Measurements from ENCODE around the gene LRRN2.

LRRN2 gene

GRCh38 chr1:204652497-204652896 lies 33.0 kb downstream of the LRRN2 start:
- H3K4me1 ChIP-seq = peaks cover 63% of the 10 kb centered on the region
- no peak overlapping the region for H3K9ac ChIP-seq
- H4K20me1 ChIP-seq = peaks cover 99% of the 10 kb centered on the region
- H3K4me2 ChIP-seq = peak overlapping the region; percentile 82
- no peak overlapping the region for H3K27ac ChIP-seq
- TF ChIP-seq Cebpa-rat (IDR thresholded peaks at IDR 0.05) = no peak
- H3K36me3 ChIP-seq = peaks cover 38% of the 10 kb centered on the region
- no peaks in the 10 kb centered on the region for H3K27me3 ChIP-seq
- no peaks in the 10 kb centered on the region for H3K9me3 ChIP-seq
- no peak overlapping the region for H3K4me3 ChIP-seq

- H3K4me3 ChIP-seq = no peak overlapping the region
- peak overlapping the region; percentile 56; the same call in 1 of the 2 replicates for H3K27ac ChIP-seq
- no peaks in the 10 kb centered on the region for H3K27me3 ChIP-seq
- peaks cover 34% of the 10 kb centered on the region for H3K36me3 ChIP-seq
- TF ChIP-seq Cebpa-rat (IDR thresholded peaks at IDR 0.05) = no peak
- H3K9ac ChIP-seq = no peak overlapping the region
- peak overlapping the region; percentile 82 for H3K4me2 ChIP-seq
- H3K9me3 ChIP-seq = no peaks in the 10 kb centered on the region
- H3K4me1 ChIP-seq = peaks cover 63% of the 10 kb centered on the region
- peaks cover 99% of the 10 kb centered on the region for H4K20me1 ChIP-seq
Measured at GRCh38 chr1:204651843-204652421, 33.6 kb downstream of the LRRN2 start.

DNA sequence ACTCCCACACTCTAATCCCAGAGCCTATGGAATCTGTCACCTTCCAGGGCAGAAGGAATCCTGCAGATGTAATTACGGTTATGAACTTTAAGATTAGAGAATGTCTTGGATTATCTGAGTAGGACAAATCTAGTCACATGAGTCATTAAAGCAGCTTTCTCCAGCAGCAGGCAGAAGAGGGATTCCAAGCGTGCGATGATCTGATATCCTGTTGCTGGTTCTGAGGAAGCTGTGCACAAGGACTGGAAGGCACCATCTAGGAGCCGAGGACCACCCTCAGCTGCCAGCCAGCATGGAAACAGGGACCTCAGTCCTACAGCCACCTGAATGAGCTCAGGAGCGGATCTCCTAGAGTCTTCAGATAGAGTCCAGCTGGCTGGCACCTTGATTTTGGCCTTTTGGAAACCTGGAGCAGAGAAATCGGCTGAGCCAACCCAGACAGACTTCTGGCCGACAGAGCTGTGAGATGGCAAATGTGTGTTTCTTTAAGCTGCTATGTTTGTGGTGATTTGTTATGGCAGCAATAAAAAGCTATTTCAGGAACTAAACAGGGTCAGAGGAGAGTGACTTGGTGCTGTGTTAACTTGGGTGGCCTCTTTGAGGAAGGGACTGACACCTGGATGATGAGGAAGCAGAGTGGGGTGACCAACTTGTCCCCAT lies 34.5 kb downstream of the LRRN2 start:
- peaks cover 99% of the 10 kb centered on the region for H4K20me1 ChIP-seq
- H3K4me3 ChIP-seq = no peak overlapping the region
- H3K4me2 ChIP-seq = 0 out of 2 replicates have a peak overlapping the region, but pooled peaks have one; percentile 54
- no peak overlapping the region for H3K27ac ChIP-seq
- peaks cover 32% of the 10 kb centered on the region for H3K36me3 ChIP-seq
- peaks cover 63% of the 10 kb centered on the region for H3K4me1 ChIP-seq
- no peaks in the 10 kb centered on the region for H3K27me3 ChIP-seq
- TF ChIP-seq Cebpa-rat (IDR thresholded peaks at IDR 0.05) = no peak
- H3K9ac ChIP-seq = no peak overlapping the region
- no peaks in the 10 kb centered on the region for H3K9me3 ChIP-seq

DNA sequence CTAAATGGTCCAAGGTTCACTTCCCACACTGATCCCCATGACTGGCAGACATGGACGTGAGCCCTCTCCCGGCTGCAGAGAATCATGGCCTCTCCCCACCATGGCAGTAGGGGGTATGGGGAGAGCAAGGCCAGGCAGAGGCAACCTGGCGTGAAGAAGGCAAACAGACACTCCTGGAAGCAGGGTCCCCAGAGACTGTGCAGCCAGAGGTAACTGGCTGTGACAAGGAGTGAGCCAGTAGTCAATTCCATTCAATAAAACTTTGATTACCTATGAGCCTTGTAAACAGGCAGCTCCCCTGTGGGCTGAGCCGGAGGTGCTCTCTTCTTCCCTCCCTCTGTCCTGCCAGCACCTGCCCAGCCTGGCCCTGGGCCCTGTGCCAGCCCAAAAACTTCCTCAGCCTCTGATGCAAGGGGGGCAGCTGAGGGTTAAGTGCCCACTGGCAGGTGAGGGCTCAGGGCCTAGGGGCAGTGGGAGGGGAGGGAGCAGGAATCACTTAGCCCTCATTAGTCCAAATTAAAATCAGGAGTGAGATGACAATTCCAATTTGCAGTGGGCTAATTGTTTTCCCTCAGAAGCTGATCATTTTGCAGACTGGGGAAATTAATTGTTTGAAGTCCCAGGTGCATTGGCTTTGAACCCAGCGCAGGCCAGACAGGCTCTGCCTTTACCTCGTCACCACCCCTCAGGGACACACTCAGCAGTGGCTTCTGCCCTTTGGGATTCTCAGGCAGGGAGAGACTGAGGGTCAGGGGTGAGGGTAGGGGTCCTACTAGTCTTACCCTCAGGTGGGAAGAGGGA lies 35.6 kb downstream of the LRRN2 start:
- H4K20me1 ChIP-seq = peaks cover 99% of the 10 kb centered on the region
- H3K27me3 ChIP-seq = no peaks in the 10 kb centered on the region
- TF ChIP-seq Cebpa-rat (IDR thresholded peaks at IDR 0.05) = no peak
- H3K4me2 ChIP-seq = no peak overlapping the region
- no peak overlapping the region for H3K9ac ChIP-seq
- H3K4me3 ChIP-seq = no peak overlapping the region
- no peaks in the 10 kb centered on the region for H3K9me3 ChIP-seq
- no peak overlapping the region for H3K27ac ChIP-seq
- peaks cover 44% of the 10 kb centered on the region for H3K36me3 ChIP-seq
- peaks cover 63% of the 10 kb centered on the region for H3K4me1 ChIP-seq

GRCh38 chr1:204648576-204648975 lies 37.0 kb downstream of the LRRN2 start:
- no peak overlapping the region for H3K4me2 ChIP-seq
- H3K9ac ChIP-seq = no peak overlapping the region
- TF ChIP-seq Cebpa-rat (IDR thresholded peaks at IDR 0.05) = no peak
- H3K27ac ChIP-seq = no peak overlapping the region
- peaks cover 49% of the 10 kb centered on the region for H3K4me1 ChIP-seq
- H3K36me3 ChIP-seq = peaks cover 55% of the 10 kb centered on the region
- H4K20me1 ChIP-seq = peaks cover 99% of the 10 kb centered on the region
- no peak overlapping the region for H3K4me3 ChIP-seq
- H3K27me3 ChIP-seq = no peaks in the 10 kb centered on the region
- no peaks in the 10 kb centered on the region for H3K9me3 ChIP-seq

- Histone ChIP-seq H3K27me3 (no peaks in the 10 kb centered on the region), H3K9ac (no peak overlapping the region), H3K4me1 (peaks cover 41% of the 10 kb centered on the region), H3K4me2 (no peak overlapping the region), H3K4me3 (no peak overlapping the region), H4K20me1 (peaks cover 99% of the 10 kb centered on the region), H3K27ac (no peak overlapping the region), H3K36me3 (peaks cover 62% of the 10 kb centered on the region), H3K9me3 (no peaks in the 10 kb centered on the region)
- no peak for TF ChIP-seq Cebpa-rat (IDR thresholded peaks at IDR 0.05)
Measured at GRCh38 chr1:204647805-204648153, 37.8 kb downstream of the LRRN2 start.

- H3K4me3 ChIP-seq = no peak overlapping the region
- TF ChIP-seq Cebpa-rat (IDR thresholded peaks at IDR 0.05) = no peak
- no peak overlapping the region for H3K27ac ChIP-seq
- H4K20me1 ChIP-seq = peaks cover 99% of the 10 kb centered on the region
- no peak overlapping the region for H3K9ac ChIP-seq
- H3K36me3 ChIP-seq = peaks cover 67% of the 10 kb centered on the region
- H3K27me3 ChIP-seq = no peaks in the 10 kb centered on the region
- no peak overlapping the region for H3K4me2 ChIP-seq
- H3K9me3 ChIP-seq = no peaks in the 10 kb centered on the region
- peaks cover 36% of the 10 kb centered on the region for H3K4me1 ChIP-seq
Measured at GRCh38 chr1:204647114-204647804, 38.3 kb downstream of the LRRN2 start.

DNA sequence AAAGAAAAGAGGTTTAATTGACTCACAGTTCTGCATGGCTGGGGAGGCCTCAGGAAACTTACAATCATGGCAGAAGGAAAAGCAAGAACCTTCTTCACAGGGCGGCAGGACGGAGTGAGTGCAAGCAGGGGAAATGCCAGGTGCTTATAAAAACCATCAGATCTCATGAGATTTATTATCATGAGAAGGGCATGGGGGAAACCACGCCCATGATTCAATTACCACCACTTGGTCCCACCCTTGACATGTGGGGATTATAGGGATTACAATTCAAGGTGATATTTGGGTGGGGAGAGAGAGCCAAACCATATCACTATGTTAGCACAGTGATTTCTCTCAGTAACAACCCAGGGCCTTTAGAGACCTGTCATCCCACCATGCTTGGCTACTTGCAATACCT lies 39.9 kb downstream of the LRRN2 start:
- Histone ChIP-seq H3K4me1 (peaks cover 30% of the 10 kb centered on the region), H3K4me3 (no peak overlapping the region), H3K27me3 (no peaks in the 10 kb centered on the region), H3K9me3 (no peaks in the 10 kb centered on the region), H3K27ac (no peak overlapping the region), H3K4me2 (no peak overlapping the region), H3K36me3 (peaks cover 73% of the 10 kb centered on the region), H3K9ac (no peak overlapping the region), H4K20me1 (peaks cover 100% of the 10 kb centered on the region)
- no peak for TF ChIP-seq Cebpa-rat (IDR thresholded peaks at IDR 0.05)

DNA sequence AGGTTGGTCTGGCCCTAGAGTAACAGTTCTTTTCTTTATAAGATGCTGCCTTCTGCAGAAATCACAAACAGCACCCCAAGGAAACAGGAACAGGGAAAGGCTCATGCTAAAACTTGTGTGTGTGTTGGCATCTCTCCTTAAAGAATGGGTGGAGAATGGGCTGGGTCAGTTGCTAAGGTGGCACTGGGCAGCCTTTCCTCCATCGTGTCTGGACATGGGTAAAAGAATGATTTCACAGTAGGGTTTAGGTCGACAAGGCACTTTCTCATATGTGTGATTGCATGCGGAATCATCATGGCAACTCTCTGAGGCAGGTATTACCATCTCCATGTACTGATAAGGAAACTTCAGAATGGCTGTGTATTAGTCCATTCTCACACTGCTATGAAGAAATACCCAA lies 40.3 kb downstream of the LRRN2 start:
- Histone ChIP-seq H3K36me3 (peaks cover 69% of the 10 kb centered on the region), H3K9ac (no peak overlapping the region), H3K4me2 (no peak overlapping the region), H4K20me1 (peaks cover 100% of the 10 kb centered on the region), H3K4me1 (peaks cover 26% of the 10 kb centered on the region), H3K27ac (no peak overlapping the region), H3K9me3 (peaks cover under 1% of the 10 kb centered on the region; the same call in 1 of the 2 replicates), H3K4me3 (no peak overlapping the region), H3K27me3 (no peaks in the 10 kb centered on the region)
- TF ChIP-seq Cebpa-rat (IDR thresholded peaks at IDR 0.05) = no peak

Measured in BLaER1 (cell line).